ENCODE results near the gene LAMC3.

The LAMC3 gene

GRCh38 chr9:131140112-131140511, 131.1 kb downstream of the LAMC3 start:
- TF ChIP-seq, protein P1, sequence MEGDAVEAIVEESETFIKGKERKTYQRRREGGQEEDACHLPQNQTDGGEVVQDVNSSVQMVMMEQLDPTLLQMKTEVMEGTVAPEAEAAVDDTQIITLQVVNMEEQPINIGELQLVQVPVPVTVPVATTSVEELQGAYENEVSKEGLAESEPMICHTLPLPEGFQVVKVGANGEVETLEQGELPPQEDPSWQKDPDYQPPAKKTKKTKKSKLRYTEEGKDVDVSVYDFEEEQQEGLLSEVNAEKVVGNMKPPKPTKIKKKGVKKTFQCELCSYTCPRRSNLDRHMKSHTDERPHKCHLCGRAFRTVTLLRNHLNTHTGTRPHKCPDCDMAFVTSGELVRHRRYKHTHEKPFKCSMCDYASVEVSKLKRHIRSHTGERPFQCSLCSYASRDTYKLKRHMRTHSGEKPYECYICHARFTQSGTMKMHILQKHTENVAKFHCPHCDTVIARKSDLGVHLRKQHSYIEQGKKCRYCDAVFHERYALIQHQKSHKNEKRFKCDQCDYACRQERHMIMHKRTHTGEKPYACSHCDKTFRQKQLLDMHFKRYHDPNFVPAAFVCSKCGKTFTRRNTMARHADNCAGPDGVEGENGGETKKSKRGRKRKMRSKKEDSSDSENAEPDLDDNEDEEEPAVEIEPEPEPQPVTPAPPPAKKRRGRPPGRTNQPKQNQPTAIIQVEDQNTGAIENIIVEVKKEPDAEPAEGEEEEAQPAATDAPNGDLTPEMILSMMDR (IDR thresholded peaks at IDR 0.05; ENCODE audit: borderline replicate concordance, control extremely low read depth, extremely low read depth, insufficient read depth, missing control alignments), result no peak
- no peak for DNase-seq (ENCODE audit: low spot score)
- in situ Hi-C loops (cut with MboI; ENCODE audit: low sequenced_read_pairs, unreplicated experiment), result no loop called here

DNA sequence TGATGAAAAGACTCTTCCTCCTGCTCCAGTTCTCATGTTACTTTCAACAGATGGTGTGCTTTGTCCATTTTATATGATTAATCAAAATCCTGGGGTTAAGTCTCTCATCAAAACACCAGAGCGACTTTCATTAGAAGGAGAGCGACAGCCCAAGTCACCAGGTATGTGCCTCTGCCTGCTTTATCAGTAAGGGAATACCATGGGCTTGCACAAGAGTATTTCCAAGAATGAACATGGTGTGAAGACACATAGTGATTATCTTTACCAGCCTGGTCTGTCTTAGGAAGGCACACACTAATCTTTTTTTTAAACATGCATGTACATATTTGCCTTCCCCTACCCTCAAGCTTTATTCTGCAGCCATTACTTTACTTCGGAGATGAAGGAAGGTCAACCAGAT, 131.6 kb downstream of the LAMC3 start:
- no peak for DNase-seq (ENCODE audit: low spot score)
- TF ChIP-seq, protein P1 (IDR thresholded peaks at IDR 0.05; ENCODE audit: borderline replicate concordance, control extremely low read depth, extremely low read depth, insufficient read depth, missing control alignments), result no peak
- in situ Hi-C loops (cut with MboI; ENCODE audit: low sequenced_read_pairs, unreplicated experiment), result no loop called here

DNA sequence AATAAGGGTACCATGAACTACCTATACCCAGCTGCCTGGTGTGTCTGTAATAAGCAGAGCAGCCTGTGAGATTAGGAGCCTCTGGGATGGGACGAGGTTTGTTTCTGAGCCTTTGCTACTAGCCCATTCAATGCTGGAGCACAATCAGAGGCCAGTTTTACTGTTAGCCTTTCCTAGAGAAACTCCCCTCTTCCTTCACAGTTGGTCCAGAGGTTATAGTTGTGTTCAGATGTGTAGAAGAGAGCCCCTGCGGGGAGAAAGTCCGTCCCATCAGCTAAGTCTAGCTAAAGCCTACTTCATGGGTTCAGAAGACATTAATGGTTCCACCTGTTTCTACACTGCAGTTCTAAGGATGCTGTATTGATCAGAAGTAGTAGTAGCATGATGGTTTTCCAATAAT, 133.2 kb downstream of the LAMC3 start:
- in situ Hi-C loops (cut with MboI; ENCODE audit: low sequenced_read_pairs, unreplicated experiment), result no loop called here
- DNase-seq (ENCODE audit: low spot score), result no peak

More for the DNA sequence above, 133.2 kb downstream of the LAMC3 start:
- TF ChIP-seq, protein P1 (IDR thresholded peaks at IDR 0.05; ENCODE audit: borderline replicate concordance, control extremely low read depth, extremely low read depth, insufficient read depth, missing control alignments), result no peak
